Astrocyte of the cerebellum (primary cell): ENCODE measurements around the gene PRCD.

Experiments
- DNase-seq: peaks from one replicate; pipeline ENCODE4 v3.0.0-alpha.2; 2011; ENCODE audit warnings: low read depth
- H3K4me3 ChIP-seq: 2 replicates; pipeline ENCODE4 v1.5.1; 2011; ENCODE audit warnings: mild to moderate bottlenecking, low read depth, low read length, moderate library complexity
- in situ Hi-C: cut with HindIII; loops from 2 replicates; pipeline ENCODE4 v1.10.0; 2017; ENCODE audit warnings: low sequenced_read_pairs
- TF ChIP-seq, protein P1 (sequence below): IDR thresholded peaks from 2 replicates; pipeline ENCODE4 v1.5.1; 2012; ENCODE audit warnings: low read length, low read depth, moderate library complexity, mild to moderate bottlenecking; ENCODE audit errors: missing control alignments

Gene PRCD

DNA sequence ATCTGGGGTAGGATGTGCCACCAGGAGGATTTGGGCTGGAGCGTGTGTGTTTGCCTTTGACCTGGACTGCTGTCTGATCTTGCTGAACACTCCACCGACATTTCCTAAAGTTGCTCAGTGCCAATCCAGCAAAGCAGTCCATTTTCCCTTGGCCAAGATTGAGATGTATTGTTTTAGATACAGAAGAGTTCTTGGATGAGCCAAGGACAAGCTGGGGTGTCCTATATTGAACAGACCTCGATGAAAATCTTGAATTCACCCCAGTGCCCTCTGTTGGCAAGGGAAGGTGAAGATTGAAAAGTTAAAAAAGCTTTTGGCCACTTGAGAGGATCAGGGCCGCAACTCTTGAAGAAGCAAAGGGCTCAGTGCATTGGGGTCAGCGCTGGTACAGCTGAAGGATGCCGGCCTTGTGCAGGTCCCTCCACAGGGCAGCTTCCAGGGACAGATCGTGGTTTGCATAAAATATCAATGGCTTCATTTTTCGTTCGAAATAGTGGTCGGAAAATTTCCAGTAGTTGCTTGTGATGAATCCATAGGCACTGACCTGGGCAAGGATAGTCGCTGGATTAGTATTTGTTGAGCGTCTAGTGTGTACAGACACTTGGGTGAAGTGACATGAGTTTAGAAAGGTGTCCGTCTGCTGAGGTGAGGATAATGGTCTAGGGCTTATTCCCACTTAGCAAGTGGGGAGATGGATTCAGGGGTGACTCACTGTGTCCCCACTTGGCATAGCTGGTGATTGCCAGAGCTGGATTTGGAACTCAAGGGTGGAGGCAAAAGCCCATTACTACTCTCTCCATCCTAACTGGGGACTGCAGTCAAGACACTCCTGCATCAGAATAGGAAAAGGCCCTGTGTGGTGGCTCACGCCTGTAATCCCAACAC is 26.1 kb downstream of the PRCD start:
- in situ Hi-C loops: loop anchor here (25.0 kb wide), 1 partner anchor 171 kb away; the partner anchor contains the start of genes JMJD6, METTL23, MFSD11 and SRSF2
- no peak overlapping the region for H3K4me3 ChIP-seq
- TF ChIP-seq, protein P1, sequence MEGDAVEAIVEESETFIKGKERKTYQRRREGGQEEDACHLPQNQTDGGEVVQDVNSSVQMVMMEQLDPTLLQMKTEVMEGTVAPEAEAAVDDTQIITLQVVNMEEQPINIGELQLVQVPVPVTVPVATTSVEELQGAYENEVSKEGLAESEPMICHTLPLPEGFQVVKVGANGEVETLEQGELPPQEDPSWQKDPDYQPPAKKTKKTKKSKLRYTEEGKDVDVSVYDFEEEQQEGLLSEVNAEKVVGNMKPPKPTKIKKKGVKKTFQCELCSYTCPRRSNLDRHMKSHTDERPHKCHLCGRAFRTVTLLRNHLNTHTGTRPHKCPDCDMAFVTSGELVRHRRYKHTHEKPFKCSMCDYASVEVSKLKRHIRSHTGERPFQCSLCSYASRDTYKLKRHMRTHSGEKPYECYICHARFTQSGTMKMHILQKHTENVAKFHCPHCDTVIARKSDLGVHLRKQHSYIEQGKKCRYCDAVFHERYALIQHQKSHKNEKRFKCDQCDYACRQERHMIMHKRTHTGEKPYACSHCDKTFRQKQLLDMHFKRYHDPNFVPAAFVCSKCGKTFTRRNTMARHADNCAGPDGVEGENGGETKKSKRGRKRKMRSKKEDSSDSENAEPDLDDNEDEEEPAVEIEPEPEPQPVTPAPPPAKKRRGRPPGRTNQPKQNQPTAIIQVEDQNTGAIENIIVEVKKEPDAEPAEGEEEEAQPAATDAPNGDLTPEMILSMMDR: no peak
- no peak for DNase-seq

DNA sequence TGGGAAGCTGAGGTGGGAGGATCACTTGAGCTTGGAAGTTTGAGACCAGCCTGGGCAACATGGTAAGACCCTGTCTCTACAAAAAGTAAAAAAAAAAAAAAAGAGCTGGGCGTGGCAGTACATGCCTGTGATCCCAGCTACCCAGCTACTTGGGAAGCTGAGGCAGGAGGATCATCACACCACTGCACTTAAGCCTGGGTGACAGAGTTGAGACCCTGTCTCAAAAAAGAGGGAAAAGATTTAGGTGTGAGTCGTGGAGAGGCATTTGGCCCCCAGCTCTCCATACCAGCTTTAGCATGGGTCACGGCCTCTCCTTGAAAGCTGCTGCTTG is 26.7 kb downstream of the PRCD start:
- in situ Hi-C loops: loop anchor here (25.0 kb wide), 1 partner anchor 171 kb away; the partner anchor contains the start of genes JMJD6, METTL23, MFSD11 and SRSF2
- TF ChIP-seq, protein P1: no peak
- H3K4me3 ChIP-seq: no peak overlapping the region
- no peak for DNase-seq

DNA sequence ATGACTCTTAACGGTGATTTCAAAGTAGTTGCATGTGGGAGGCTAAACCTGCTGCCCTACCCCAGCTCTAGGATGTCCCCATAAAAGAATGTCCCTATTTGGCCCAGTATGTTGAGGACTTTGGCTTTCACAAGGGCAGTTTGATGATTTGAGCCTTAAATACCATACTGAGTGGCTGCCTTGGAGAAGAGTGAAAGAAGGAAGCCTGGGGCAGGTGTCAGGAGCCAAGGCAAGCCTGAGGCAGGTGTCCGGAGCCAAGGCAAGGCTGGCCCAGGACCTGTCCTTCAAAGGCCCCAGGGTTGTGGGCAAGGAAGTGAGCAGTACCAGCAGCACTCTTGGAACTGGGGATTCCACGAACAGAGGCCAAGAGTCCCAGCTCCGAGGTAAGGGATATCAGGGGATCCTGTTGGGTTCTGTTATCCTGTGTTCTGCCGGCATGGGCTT is 27.2 kb downstream of the PRCD start:
- in situ Hi-C loops: loop anchor here (25.0 kb wide), 1 partner anchor 170 kb away; the partner anchor contains the start of genes JMJD6, METTL23, MFSD11 and SRSF2
- no peak overlapping the region for H3K4me3 ChIP-seq
- TF ChIP-seq, protein P1: no peak
- no peak for DNase-seq

DNA sequence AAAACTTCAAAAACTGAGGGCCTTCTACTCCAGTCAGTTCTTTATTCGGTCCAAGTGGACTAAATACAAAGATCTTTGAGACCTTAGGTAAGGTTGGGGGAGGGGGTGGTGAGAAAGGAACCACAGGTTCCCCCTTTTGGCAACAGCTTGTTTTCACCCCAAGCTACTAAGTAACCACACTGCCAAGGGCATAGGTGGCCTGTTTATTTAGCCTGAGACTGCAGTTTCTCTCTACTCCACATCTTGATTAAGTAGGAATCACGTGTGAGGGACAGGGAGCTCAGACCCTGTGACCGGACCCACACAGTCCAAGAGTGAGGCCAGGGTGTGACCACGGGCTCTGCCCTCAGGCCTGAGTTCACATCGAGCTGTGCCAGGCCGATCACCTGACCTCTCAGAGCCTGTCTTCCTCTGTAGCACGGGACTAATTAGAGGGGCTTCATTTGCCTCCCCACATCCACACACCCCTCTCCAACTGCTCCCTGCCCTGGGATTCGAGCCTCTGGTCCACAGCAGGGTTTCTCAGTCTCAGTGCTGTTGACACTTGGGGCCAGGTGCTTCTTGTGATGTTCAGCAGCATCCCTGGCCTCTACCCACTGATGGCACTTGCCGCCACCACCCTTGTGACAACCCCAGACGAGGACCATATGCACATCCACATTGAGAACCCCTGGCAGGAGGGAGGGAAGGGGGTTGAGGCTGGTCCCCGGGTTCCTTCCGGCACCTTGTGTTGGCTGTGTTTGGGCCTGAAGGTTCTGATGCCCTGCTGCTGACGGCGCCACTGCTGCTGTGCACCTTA is 28.0 kb downstream of the PRCD start:
- in situ Hi-C loops: loop anchor here (25.0 kb wide), 1 partner anchor 169 kb away; the partner anchor contains the start of genes JMJD6, METTL23, MFSD11 and SRSF2
- H3K4me3 ChIP-seq: no peak overlapping the region
- DNase-seq: no peak
- TF ChIP-seq, protein P1: no peak

DNA sequence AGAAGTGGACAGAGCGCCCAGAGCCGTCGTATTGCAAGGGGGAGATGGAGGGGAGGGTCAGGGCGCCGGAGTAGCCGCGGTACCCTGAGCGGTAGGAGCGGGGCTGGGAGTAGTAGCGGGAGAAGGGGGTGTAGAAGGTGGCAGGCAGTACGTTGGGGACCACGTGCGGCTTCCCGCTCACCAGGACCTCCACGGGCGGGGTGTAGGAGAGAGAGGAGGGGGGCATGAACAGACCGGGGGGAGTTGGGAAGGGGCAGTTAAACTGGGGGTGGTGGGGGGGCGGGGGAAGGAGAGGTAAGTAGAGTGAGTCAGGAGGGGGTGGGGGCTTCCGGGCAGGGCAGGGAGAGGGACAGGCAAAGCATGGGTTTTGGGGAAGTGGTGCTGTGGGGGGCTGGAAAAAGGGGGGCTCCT is 29.0 kb downstream of the PRCD start:
- in situ Hi-C loops: loop anchor here (25.0 kb wide), 1 partner anchor 168 kb away; the partner anchor contains the start of genes JMJD6, METTL23, MFSD11 and SRSF2
- DNase-seq: no peak
- TF ChIP-seq, protein P1: no peak
- no peak overlapping the region for H3K4me3 ChIP-seq
